B cell (primary cell): Measurements from ENCODE around the gene C20orf202. TPM values are rescaled to one million over a fixed set of nuclear protein-coding genes. Genes with fewer than 3 reads are reported as not detected.

Experiments
- ATAC-seq: fragments of 200-7000 bp; cut with Tn5 transposase; one replicate; pipeline ENCODE4 v1.10.0; 2021; ENCODE audit warnings: low read depth, mild to moderate bottlenecking, moderate number of reproducible peaks, moderate library complexity
- CTCF ChIA-PET: fragments of 350-600 bp; sonication (Branson Sonifier 250); formaldehyde crosslinking; loops from one replicate; lab custom pipeline; 2021; ENCODE audit warnings: antibody characterized with exemption, inconsistent platforms; lab: Charles Lee
- POLR2A ChIA-PET: fragments of 350-600 bp; sonication (Branson Sonifier 250); formaldehyde crosslinking; loops from one replicate; lab custom pipeline; 2021; ENCODE audit warnings: antibody characterized with exemption; lab: Charles Lee
- DNase-seq: peaks from one replicate; pipeline ENCODE4 v3.0.0; 2013
- H2AFZ ChIP-seq: 2 replicates; pipeline ENCODE4 v1.6.1; 2012; ENCODE audit warnings: mild to moderate bottlenecking, low read depth, low read length; ENCODE audit not compliant: insufficient read depth, poor library complexity, severe bottlenecking
- H3K27ac ChIP-seq, 2 donors: 1 replicate in 1 of 2; 2 replicates in 1 of 2; pipeline ENCODE4 v1.5.1; 2012 to 2013; ENCODE audit warnings: low read length in 2 of 2, mild to moderate bottlenecking in 2 of 2, moderate library complexity in 1 of 2
- H3K27me3 ChIP-seq, 4 experiments: fragments of 200-600 bp in 1 of 4; sonication (generic) in 1 of 4; replicated peaks in 1 of 4; 1 replicate in 2 of 4; 2 replicates in 2 of 4; pipeline versions ENCODE4 v1.6.1 to v1.7.0; 2013 to 2016; ENCODE audit warnings: low read length in 3 of 4, mild to moderate bottlenecking in 2 of 4, mixed read lengths in 1 of 4, moderate library complexity in 1 of 4; ENCODE audit not compliant: insufficient read depth in 4 of 4, control insufficient read depth in 3 of 4; ENCODE audit errors: control extremely low read depth in 1 of 4
- H3K36me3 ChIP-seq, 2 experiments: replicated peaks in 1 of 2; 1 replicate in 1 of 2; 2 replicates in 1 of 2; pipeline versions ENCODE4 v1.6.1 to v1.7.1; 2013; ENCODE audit warnings: low read length in 1 of 2; ENCODE audit not compliant: insufficient read depth in 2 of 2, control insufficient read depth in 1 of 2; ENCODE audit errors: control extremely low read depth in 1 of 2, extremely low read depth in 1 of 2
- H3K4me1 ChIP-seq, 2 donors: fragments of 200-600 bp in 1 of 2; sonication (generic) in 1 of 2; 1 replicate in 1 of 2; 2 replicates in 1 of 2; pipeline versions ENCODE4 v1.5.1 to v1.6.1; 2013 to 2017; ENCODE audit warnings: low read length in 2 of 2; ENCODE audit not compliant: control insufficient read depth in 2 of 2, insufficient read depth in 2 of 2
- H3K4me2 ChIP-seq: replicated peaks from 2 replicates; pipeline ENCODE3; 2012; ENCODE audit warnings: mild to moderate bottlenecking, low read depth, low read length; ENCODE audit not compliant: poor library complexity, severe bottlenecking
- H3K4me3 ChIP-seq, 5 experiments: fragments of 200-600 bp in 1 of 5; sonication (generic) in 1 of 5; 1 replicate in 3 of 5; 2 replicates in 2 of 5; pipeline versions ENCODE4 v1.5.1 to v1.7.0; 2011 to 2016; ENCODE audit warnings: low read length in 4 of 5, mild to moderate bottlenecking in 4 of 5, low read depth in 2 of 5, control low read depth in 1 of 5, moderate library complexity in 1 of 5; ENCODE audit not compliant: insufficient read depth in 1 of 5; ENCODE audit errors: control extremely low read depth in 1 of 5, extremely low read depth in 1 of 5
- H3K79me2 ChIP-seq: fragments of 200-600 bp; sonication (generic); one replicate; pipeline ENCODE4 v1.6.0; 2016; ENCODE audit warnings: low read length; ENCODE audit not compliant: control insufficient read depth, insufficient read depth
- H3K9ac ChIP-seq: fragments of 200-600 bp; sonication (generic); 2 replicates; pipeline ENCODE4 v1.6.1; 2017; ENCODE audit warnings: mild to moderate bottlenecking, low read length, moderate library complexity
- H3K9me3 ChIP-seq, 3 donors: one replicate each; pipeline versions ENCODE4 v1.6.1 to v1.7.1; 2013; ENCODE audit warnings: low read length in 2 of 3; ENCODE audit not compliant: control insufficient read depth in 2 of 3, insufficient read depth in 1 of 3; ENCODE audit errors: control extremely low read depth in 1 of 3
- H4K20me1 ChIP-seq: 2 replicates; pipeline ENCODE4 v1.6.0; 2012; ENCODE audit warnings: mild to moderate bottlenecking, low read length; ENCODE audit not compliant: insufficient read depth, control insufficient read depth, poor library complexity, severe bottlenecking
- H3K27ac Mint-ChIP-seq: one replicate; pipeline ENCODE4 v1.8.0; 2021; ENCODE audit warnings: mixed read lengths
- H3K27me3 Mint-ChIP-seq: one replicate; pipeline ENCODE4 v1.8.0; 2021; ENCODE audit warnings: mixed read lengths
- H3K4me1 Mint-ChIP-seq: one replicate; pipeline ENCODE4 v1.8.0; 2021; ENCODE audit warnings: mixed read lengths
- H3K4me3 Mint-ChIP-seq: one replicate; pipeline ENCODE4 v1.8.0; 2021; ENCODE audit warnings: mixed read lengths
- H3K9me3 Mint-ChIP-seq: one replicate; pipeline ENCODE4 v1.8.0; 2022; ENCODE audit warnings: mixed read lengths; ENCODE audit not compliant: insufficient read depth
- CTCF ChIP-seq: fragments of 200-600 bp; IDR thresholded peaks from one replicate; pipeline ENCODE4 v1.8.0; 2022; ENCODE audit warnings: antibody characterized with exemption, mild to moderate bottlenecking
- EZH2 ChIP-seq: IDR thresholded peaks from 2 replicates; pipeline ENCODE4 v1.6.1; 2012; ENCODE audit warnings: borderline replicate concordance, low read depth, mild to moderate bottlenecking, moderate library complexity, low read length; ENCODE audit not compliant: insufficient read depth, poor library complexity, severe bottlenecking
- WGBS: methylation state at CpG from one replicate; pipeline ENCODE4 v1.1.5; 2013; ENCODE audit warnings: missing lambda C conversion rate; ENCODE audit not compliant: insufficient coverage; 5-methylcytosine and 5-hydroxymethylcytosine counted together
- intact Hi-C: fragments of 100-400 bp; cut with micrococcal nuclease; formaldehyde crosslinking; loops from one replicate; pipeline ENCODE4 v1.10.0; 2022
- polyA plus RNA-seq: library from polyadenylated mRNA; depleted of rRNA; stranded (reverse); fragments of >200 nt; gene quantifications from 2 replicates; pipeline ENCODE4 v1.2.3, GENCODE V29; 2012
- total RNA-seq, 2 donors: library from RNA; stranded (reverse); fragments of 120-200 nt in 1 of 2; gene quantifications; 1 replicate in 1 of 2; 2 replicates in 1 of 2; pipeline versions ENCODE4 v1.2.3 to v1.2.4, GENCODE V29; 2013 to 2022

The C20orf202 gene
- total and polyA plus RNA-seq, 2 donors (not counting 1 experiment from before 2014, with no cell fraction given): 0.07 TPM; not detected in 1

- no peak for DNase-seq
- ATAC-seq: no peak
- intact Hi-C loops: loop anchor here (5.0 kb wide), 1 partner anchor 252 kb away; no protein-coding TSS in a partner anchor
- no peak overlapping the region for H3K4me2 ChIP-seq
- Mint-ChIP-seq H3K4me3 (no peak overlapping the region), H3K9me3 (no peaks in the 10 kb centered on the region), H3K27me3 (peaks cover 34% of the 10 kb centered on the region), H3K4me1 (peaks cover 3% of the 10 kb centered on the region), H3K27ac (no peak overlapping the region)
- ChIA-PET POLR2A (no interaction called here), CTCF (interaction anchor here (0.6 to 1.5 kb wide), 2 partner anchors 101 to 105 kb away, joined by 3 to 4 read pairs; no protein-coding TSS in a partner anchor)
- H3K9ac ChIP-seq: no peak overlapping the region
- H2AFZ ChIP-seq: no peak overlapping the region
- WGBS: 59% methylated on average over 4 of the region's 5 CpGs
- no peaks in the 10 kb centered on the region for H3K9me3 ChIP-seq
- peaks cover 0 to 3% of the 10 kb centered on the region in 2 donors for H3K4me1 ChIP-seq
- no peak overlapping the region for H3K27ac ChIP-seq
- H4K20me1 ChIP-seq: no peaks in the 10 kb centered on the region
- TF ChIP-seq CTCF: no peak
- TF ChIP-seq EZH2: no peak
- H3K36me3 ChIP-seq: no peaks in the 10 kb centered on the region
- H3K4me3 ChIP-seq: no peak overlapping the region
- H3K79me2 ChIP-seq: no peaks in the 10 kb centered on the region
- peaks cover 0 to 15% (median 11%) of the 10 kb centered on the region in 4 experiments for H3K27me3 ChIP-seq
Observed at GRCh38 chr20:1209447-1210387, 6.5 kb downstream of the C20orf202 start.

GRCh38 chr20:1210501-1210900 is 7.2 kb downstream of the C20orf202 start:
- no peak overlapping the region for H3K4me3 Mint-ChIP-seq
- no peak overlapping the region for H3K27ac Mint-ChIP-seq
- CTCF ChIA-PET: no interaction called here
- H3K4me1 ChIP-seq: peaks cover 0 to 3% of the 10 kb centered on the region in 2 donors
- ATAC-seq: no peak
- intact Hi-C loops: loop anchor here (5.0 kb wide), 1 partner anchor 253 kb away; no protein-coding TSS in a partner anchor
- no peak overlapping the region for H3K27ac ChIP-seq
- H3K27me3 ChIP-seq: peaks cover 0 to 15% (median 11%) of the 10 kb centered on the region in 4 experiments
- no peak overlapping the region for H3K4me2 ChIP-seq
- no peaks in the 10 kb centered on the region for H3K9me3 ChIP-seq
- H3K36me3 ChIP-seq: no peaks in the 10 kb centered on the region
- H3K79me2 ChIP-seq: no peaks in the 10 kb centered on the region
- WGBS: no CpG with 5 or more reads among the region's 1 CpG
- no peaks in the 10 kb centered on the region for H4K20me1 ChIP-seq
- H2AFZ ChIP-seq: no peak overlapping the region
- H3K9me3 Mint-ChIP-seq: no peaks in the 10 kb centered on the region
- H3K4me1 Mint-ChIP-seq: peaks cover 3% of the 10 kb centered on the region
- no peak overlapping the region for H3K9ac ChIP-seq
- POLR2A ChIA-PET: no interaction called here
- peaks cover 39% of the 10 kb centered on the region for H3K27me3 Mint-ChIP-seq
- H3K4me3 ChIP-seq: no peak overlapping the region
- TF ChIP-seq EZH2 (no peak), CTCF (no peak)
- no peak for DNase-seq
